GM18873 (cell line): ENCODE measurements around the gene CCDC201.

Source experiments
- ATAC-seq: cut with Tn5 transposase; IDR thresholded peaks from one replicate; pipeline ENCODE4 v1.9.1; 2021; ENCODE audit warnings: mild to moderate bottlenecking, moderate library complexity, moderate number of reproducible peaks; ENCODE audit not compliant: unreplicated experiment, low FRiP score

CCDC201 gene

GRCh38 chr7:45873035-45873354, at the start of gene CCDC201:
Gene CCDC201, minus strand, starts transcription at chr7:45873082. Its CDS starts 75 bp downstream, at chr7:45873007.
- no peak for ATAC-seq

GRCh38 chr7:45921699-45922519, 49.0 kb upstream of the CCDC201 start:
- ATAC-seq = no peak

- no peak for ATAC-seq
Observed at GRCh38 chr7:45921381-45921698, 48.5 kb upstream of the CCDC201 start.

GRCh38 chr7:45920502-45921380, 47.9 kb upstream of the CCDC201 start, which contains the start of gene IGFBP3:
Gene IGFBP3, minus strand, starts transcription at chr7:45921272. Its CDS starts 132 bp downstream, at chr7:45921140.
- ATAC-seq = no peak

- ATAC-seq = no peak
Observed at GRCh38 chr7:45919993-45920459, 47.1 kb upstream of the CCDC201 start.

- no peak for ATAC-seq
Observed at GRCh38 chr7:45919231-45919784, 46.4 kb upstream of the CCDC201 start.

GRCh38 chr7:45918556-45918955, 45.7 kb upstream of the CCDC201 start:
- no peak for ATAC-seq

- peak; percentile 73 for ATAC-seq
Observed at GRCh38 chr7:45917658-45918057, 44.8 kb upstream of the CCDC201 start.

GRCh38 chr7:45917064-45917463, 44.2 kb upstream of the CCDC201 start:
- no peak for ATAC-seq

GRCh38 chr7:45915606-45916005, 42.7 kb upstream of the CCDC201 start:
- ATAC-seq = no peak

GRCh38 chr7:45914911-45915310, 42.0 kb upstream of the CCDC201 start:
- ATAC-seq = no peak

GRCh38 chr7:45912972-45913371, 40.1 kb upstream of the CCDC201 start:
- no peak for ATAC-seq

GRCh38 chr7:45911311-45911710, 38.4 kb upstream of the CCDC201 start:
- ATAC-seq = no peak

- ATAC-seq = no peak
Observed at GRCh38 chr7:45910855-45911254, 38.0 kb upstream of the CCDC201 start.

- ATAC-seq = no peak
Observed at GRCh38 chr7:45909561-45909960, 36.7 kb upstream of the CCDC201 start.

- no peak for ATAC-seq
Observed at GRCh38 chr7:45902820-45903219, 29.9 kb upstream of the CCDC201 start.

GRCh38 chr7:45901566-45901965, 28.7 kb upstream of the CCDC201 start:
- no peak for ATAC-seq

GRCh38 chr7:45898222-45898621, 25.3 kb upstream of the CCDC201 start:
- ATAC-seq = no peak

GRCh38 chr7:45897042-45897690, 24.3 kb upstream of the CCDC201 start:
- no peak for ATAC-seq

- no peak for ATAC-seq
Observed at GRCh38 chr7:45894665-45895062, 21.8 kb upstream of the CCDC201 start.
